ENCODE results near the gene ZNF408. TPM values are rescaled to one million over a fixed set of nuclear protein-coding genes. Genes with fewer than 3 reads are reported as not detected.
"Not testable (repeated sequence)": the region's sequence is repeated elsewhere in the genome, so short reads cannot be mapped to it uniquely, and the experiment has no call there.

The ZNF408 gene
- 6.4 and 9.8 TPM in 2 replicates for total RNA-seq (2014; rRNA removed; shearing (Covaris generic))
- polyA plus RNA-seq (2015; cell fraction: cytosol; rRNA removed): 16.5 and 20.3 TPM in 2 replicates
- polyA plus RNA-seq (2015; cell fraction: nucleus; rRNA removed): 23.5 and 32.8 TPM in 2 replicates

- in situ Hi-C loops (cut with HindIII; ENCODE audit: low pct_unique_long_range_greater_than_20kb, low sequenced_read_pairs): no loop called here
Measured at GRCh38 chr11:46700241-46701077, at the start of gene ZNF408, which contains the start of gene ARHGAP1. ZNF408 (plus strand) TSS chr11:46701031; CDS start chr11:46701048, 17 bp downstream. ARHGAP1 (minus strand) TSS chr11:46700619; CDS start chr11:46696107, 4,512 bp downstream.

GRCh38 chr11:46655631-46656030 is 45.2 kb upstream of the ZNF408 start:
- in situ Hi-C loops (cut with HindIII; ENCODE audit: low pct_unique_long_range_greater_than_20kb, low sequenced_read_pairs): no loop called here
- DNase-seq (ENCODE audit: low read depth, low spot score): no peak

More at GRCh38 chr11:46700241-46701077, at the start of gene ZNF408, which contains the start of gene ARHGAP1:
- peak; percentile 99 for DNase-seq (ENCODE audit: low read depth, low spot score)

- no peak for DNase-seq (ENCODE audit: low read depth, low spot score)
- in situ Hi-C loops (cut with HindIII; ENCODE audit: low pct_unique_long_range_greater_than_20kb, low sequenced_read_pairs): no loop called here
Measured at GRCh38 chr11:46657186-46657585, 43.6 kb upstream of the ZNF408 start.

- in situ Hi-C loops (cut with HindIII; ENCODE audit: low pct_unique_long_range_greater_than_20kb, low sequenced_read_pairs): no loop called here
- DNase-seq (ENCODE audit: low read depth, low spot score): no peak
Measured at GRCh38 chr11:46658259-46658658, 42.6 kb upstream of the ZNF408 start.

GRCh38 chr11:46659908-46660307 is 40.9 kb upstream of the ZNF408 start:
- no peak for DNase-seq (ENCODE audit: low read depth, low spot score)
- in situ Hi-C loops (cut with HindIII; ENCODE audit: low pct_unique_long_range_greater_than_20kb, low sequenced_read_pairs): no loop called here

- in situ Hi-C loops (cut with HindIII; ENCODE audit: low pct_unique_long_range_greater_than_20kb, low sequenced_read_pairs): no loop called here
- DNase-seq (ENCODE audit: low read depth, low spot score): peak; percentile 32
Measured at GRCh38 chr11:46661836-46662235, 39.0 kb upstream of the ZNF408 start.

GRCh38 chr11:46662366-46662765 is 38.5 kb upstream of the ZNF408 start:
- in situ Hi-C loops (cut with HindIII; ENCODE audit: low pct_unique_long_range_greater_than_20kb, low sequenced_read_pairs): no loop called here
- DNase-seq (ENCODE audit: low read depth, low spot score): no peak

GRCh38 chr11:46663277-46663940 is 37.4 kb upstream of the ZNF408 start:
- no peak for DNase-seq (ENCODE audit: low read depth, low spot score)
- in situ Hi-C loops (cut with HindIII; ENCODE audit: low pct_unique_long_range_greater_than_20kb, low sequenced_read_pairs): no loop called here

GRCh38 chr11:46664612-46665011 is 36.2 kb upstream of the ZNF408 start:
- no peak for DNase-seq (ENCODE audit: low read depth, low spot score)
- in situ Hi-C loops (cut with HindIII; ENCODE audit: low pct_unique_long_range_greater_than_20kb, low sequenced_read_pairs): no loop called here

GRCh38 chr11:46665356-46665755 is 35.5 kb upstream of the ZNF408 start:
- no peak for DNase-seq (ENCODE audit: low read depth, low spot score)
- in situ Hi-C loops (cut with HindIII; ENCODE audit: low pct_unique_long_range_greater_than_20kb, low sequenced_read_pairs): no loop called here

GRCh38 chr11:46666516-46666915 is 34.3 kb upstream of the ZNF408 start:
- in situ Hi-C loops (cut with HindIII; ENCODE audit: low pct_unique_long_range_greater_than_20kb, low sequenced_read_pairs): no loop called here
- no peak for DNase-seq (ENCODE audit: low read depth, low spot score)

GRCh38 chr11:46667043-46667481 is 33.8 kb upstream of the ZNF408 start:
- DNase-seq (ENCODE audit: low read depth, low spot score): peak; percentile 17
- in situ Hi-C loops (cut with HindIII; ENCODE audit: low pct_unique_long_range_greater_than_20kb, low sequenced_read_pairs): no loop called here

GRCh38 chr11:46668480-46669085 is 32.2 kb upstream of the ZNF408 start:
- DNase-seq (ENCODE audit: low read depth, low spot score): no peak
- in situ Hi-C loops (cut with HindIII; ENCODE audit: low pct_unique_long_range_greater_than_20kb, low sequenced_read_pairs): no loop called here

- peak; percentile 41 for DNase-seq (ENCODE audit: low read depth, low spot score)
- in situ Hi-C loops (cut with HindIII; ENCODE audit: low pct_unique_long_range_greater_than_20kb, low sequenced_read_pairs): no loop called here
Measured at GRCh38 chr11:46669711-46670139, 31.1 kb upstream of the ZNF408 start.

- in situ Hi-C loops (cut with HindIII; ENCODE audit: low pct_unique_long_range_greater_than_20kb, low sequenced_read_pairs); DNase-seq (ENCODE audit: low read depth, low spot score): not testable (repeated sequence)
Measured at GRCh38 chr11:46670521-46670920, 30.3 kb upstream of the ZNF408 start.

- in situ Hi-C loops (cut with HindIII; ENCODE audit: low pct_unique_long_range_greater_than_20kb, low sequenced_read_pairs): no loop called here
- no peak for DNase-seq (ENCODE audit: low read depth, low spot score)
Measured at GRCh38 chr11:46671958-46672315, 28.9 kb upstream of the ZNF408 start.

GRCh38 chr11:46672381-46672839 is 28.4 kb upstream of the ZNF408 start:
- in situ Hi-C loops (cut with HindIII; ENCODE audit: low pct_unique_long_range_greater_than_20kb, low sequenced_read_pairs): no loop called here
- no peak for DNase-seq (ENCODE audit: low read depth, low spot score)

Measured in SK-MEL-5 (cell line).